BE2C (cell line): ENCODE data around the gene EIF4A3.

ENCODE experiments used
- DNase-seq: peaks from one replicate; pipeline ENCODE4 v3.0.0-alpha.2; 2020
- H3K27me3 ChIP-seq: fragments of 250-450 bp; sonication (Bioruptor Pico); 2 replicates; pipeline ENCODE4 v1.5.1; 2020; ENCODE audit warnings: mild to moderate bottlenecking
- H3K36me3 ChIP-seq: fragments of 250-450 bp; sonication (Bioruptor Pico); 2 replicates; pipeline ENCODE4 v1.5.1; 2020; ENCODE audit warnings: mild to moderate bottlenecking
- H3K4me1 ChIP-seq: fragments of 250-450 bp; sonication (Bioruptor Pico); 2 replicates; pipeline ENCODE4 v1.5.1; 2020
- H3K4me3 ChIP-seq: 2 replicates; pipeline ENCODE4 v1.5.1; 2011; ENCODE audit warnings: low read depth, low read length
- H3K9me3 ChIP-seq: fragments of 250-450 bp; sonication (Bioruptor Pico); 2 replicates; pipeline ENCODE4 v1.5.1; 2020
- TF ChIP-seq, protein P1 (sequence below): IDR thresholded peaks from 2 replicates; pipeline ENCODE4 v1.5.1; 2012; ENCODE audit warnings: mild to moderate bottlenecking, low read depth, low read length

The EIF4A3 gene

GRCh38 chr17:80086616-80087015 lies 60.3 kb downstream of the EIF4A3 start:
- DNase-seq, result no peak
- TF ChIP-seq, protein P1, sequence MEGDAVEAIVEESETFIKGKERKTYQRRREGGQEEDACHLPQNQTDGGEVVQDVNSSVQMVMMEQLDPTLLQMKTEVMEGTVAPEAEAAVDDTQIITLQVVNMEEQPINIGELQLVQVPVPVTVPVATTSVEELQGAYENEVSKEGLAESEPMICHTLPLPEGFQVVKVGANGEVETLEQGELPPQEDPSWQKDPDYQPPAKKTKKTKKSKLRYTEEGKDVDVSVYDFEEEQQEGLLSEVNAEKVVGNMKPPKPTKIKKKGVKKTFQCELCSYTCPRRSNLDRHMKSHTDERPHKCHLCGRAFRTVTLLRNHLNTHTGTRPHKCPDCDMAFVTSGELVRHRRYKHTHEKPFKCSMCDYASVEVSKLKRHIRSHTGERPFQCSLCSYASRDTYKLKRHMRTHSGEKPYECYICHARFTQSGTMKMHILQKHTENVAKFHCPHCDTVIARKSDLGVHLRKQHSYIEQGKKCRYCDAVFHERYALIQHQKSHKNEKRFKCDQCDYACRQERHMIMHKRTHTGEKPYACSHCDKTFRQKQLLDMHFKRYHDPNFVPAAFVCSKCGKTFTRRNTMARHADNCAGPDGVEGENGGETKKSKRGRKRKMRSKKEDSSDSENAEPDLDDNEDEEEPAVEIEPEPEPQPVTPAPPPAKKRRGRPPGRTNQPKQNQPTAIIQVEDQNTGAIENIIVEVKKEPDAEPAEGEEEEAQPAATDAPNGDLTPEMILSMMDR, result no peak
- Histone ChIP-seq H3K4me3 (no peak overlapping the region), H3K9me3 (no peaks in the 10 kb centered on the region), H3K4me1 (peaks cover 3% of the 10 kb centered on the region; the same call in 1 of the 2 replicates), H3K27me3 (no peaks in the 10 kb centered on the region), H3K36me3 (no peaks in the 10 kb centered on the region)

- no peaks in the 10 kb centered on the region for H3K36me3 ChIP-seq
- H3K27me3 ChIP-seq, result no peaks in the 10 kb centered on the region
- H3K4me3 ChIP-seq, result no peak overlapping the region
- no peak for DNase-seq
- H3K9me3 ChIP-seq, result no peaks in the 10 kb centered on the region
- TF ChIP-seq, protein P1, result no peak
- H3K4me1 ChIP-seq, result peaks cover 3% of the 10 kb centered on the region; the same call in 1 of the 2 replicates
Measured at GRCh38 chr17:80086081-80086480, 60.8 kb downstream of the EIF4A3 start.

DNA sequence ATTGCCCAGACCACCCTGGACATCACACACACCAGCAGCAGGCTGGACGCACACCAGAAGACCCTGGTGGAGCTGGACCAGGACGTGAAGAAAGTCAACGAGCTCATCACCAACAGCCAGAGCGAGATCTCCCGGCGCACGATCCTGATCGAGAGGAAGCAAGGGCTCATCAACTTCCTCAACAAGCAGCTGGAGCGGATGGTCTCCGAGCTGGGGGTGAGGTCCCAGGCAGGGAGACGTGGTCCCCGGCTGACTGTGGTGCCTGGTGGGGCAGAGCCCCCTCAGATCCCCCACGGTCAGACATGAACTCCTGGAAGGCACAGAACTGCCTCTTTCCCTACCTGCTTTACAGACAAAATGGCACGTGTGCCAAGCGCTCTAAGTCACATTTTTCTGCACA lies 62.2 kb downstream of the EIF4A3 start:
- no peak overlapping the region for H3K4me3 ChIP-seq
- no peaks in the 10 kb centered on the region for H3K9me3 ChIP-seq
- H3K27me3 ChIP-seq, result no peaks in the 10 kb centered on the region
- H3K36me3 ChIP-seq, result no peaks in the 10 kb centered on the region
- TF ChIP-seq, protein P1, result no peak
- peaks cover 3% of the 10 kb centered on the region; the same call in 1 of the 2 replicates for H3K4me1 ChIP-seq
- no peak for DNase-seq
